Measurements from ENCODE around the gene TBRG1. TPM values are rescaled to one million over a fixed set of nuclear protein-coding genes. Genes with fewer than 3 reads are reported as not detected.

TBRG1 gene
- total RNA-seq, 4 donors from 2014 or later, result 20.8 to 42.3 (median 25.6) TPM

GRCh38 chr11:124644426-124645280 is 22.0 kb downstream of the TBRG1 start:
- Histone ChIP-seq H3K4me3 (no peak overlapping the region), H3K4me1 (no peaks in the 10 kb centered on the region), H3K9me3 (no peaks in the 10 kb centered on the region), H3K27ac (no peak overlapping the region), H3K36me3 (peaks cover 0 to 5% of the 10 kb centered on the region in 2 donors), H3K27me3 (no peaks in the 10 kb centered on the region)
- ATAC-seq (peak; percentile 56 to 82), DNase-seq (peak in 1 of 2 donors; percentile 31)
- in situ Hi-C loops (cut with MboI; ENCODE audit: low sequenced_read_pairs in 4 of 4), result no loop called here
- TF ChIP-seq POLR2A (IDR thresholded peaks at IDR 0.05), result no peak
- TF ChIP-seq CTCF (IDR thresholded peaks at IDR 0.05 in 4 of 5, conservative IDR thresholded peaks at IDR 0.05 in 1 of 5), result peak; percentile 46 to 81 (median 63)
- intact Hi-C loops (cut with DNase I; ENCODE audit: low total_unique reads), result no loop called here

DNA sequence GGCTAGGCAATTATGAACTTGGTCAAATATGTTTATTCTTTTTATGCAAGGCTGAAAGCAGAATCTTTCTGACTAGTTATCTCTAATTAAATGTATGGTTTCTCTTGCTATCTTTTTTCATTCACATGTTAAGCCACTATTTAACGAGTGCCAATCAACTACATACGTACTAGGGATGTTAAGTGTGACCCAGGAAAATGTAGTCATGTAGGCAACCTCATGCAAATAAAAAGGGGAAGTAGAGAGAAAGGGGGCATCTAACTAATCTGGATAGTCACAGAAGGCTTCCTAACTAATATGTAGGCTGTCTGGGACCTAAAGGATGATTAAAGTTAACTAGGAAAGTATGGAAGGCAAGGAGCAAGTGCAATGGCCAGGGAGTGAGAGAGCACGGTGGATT is 23.5 kb downstream of the TBRG1 start:
- Histone ChIP-seq H3K36me3 (peaks cover 0 to 4% of the 10 kb centered on the region in 2 donors), H3K27ac (no peak overlapping the region), H3K4me3 (no peak overlapping the region), H3K9me3 (no peaks in the 10 kb centered on the region), H3K27me3 (no peaks in the 10 kb centered on the region), H3K4me1 (no peaks in the 10 kb centered on the region)
- intact Hi-C loops (cut with DNase I; ENCODE audit: low total_unique reads), result no loop called here
- no peak for ATAC-seq
- no peak for DNase-seq
- in situ Hi-C loops (cut with MboI; ENCODE audit: low sequenced_read_pairs in 4 of 4), result no loop called here
- TF ChIP-seq CTCF (IDR thresholded peaks at IDR 0.05 in 4 of 5, conservative IDR thresholded peaks at IDR 0.05 in 1 of 5) (no peak), POLR2A (IDR thresholded peaks at IDR 0.05) (no peak)

DNA sequence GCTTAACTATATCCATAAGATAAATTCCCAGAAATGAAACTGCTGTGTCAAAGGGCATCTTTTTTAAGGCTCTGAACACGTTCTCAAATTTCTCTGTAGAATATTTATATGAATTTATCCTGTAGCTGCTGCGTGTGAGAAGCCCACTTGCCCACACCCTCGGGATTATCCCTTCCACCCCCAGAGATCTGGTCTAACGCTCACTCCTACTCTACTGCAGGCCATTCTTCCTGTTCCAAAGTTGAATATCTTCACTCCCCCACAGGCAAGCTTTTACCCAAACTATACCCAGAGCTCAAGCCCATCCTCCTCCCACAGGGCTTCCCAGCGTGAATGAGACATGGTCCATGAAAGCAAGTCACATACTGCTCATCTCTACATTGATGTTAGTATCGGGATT is 25.9 kb downstream of the TBRG1 start:
- no peaks in the 10 kb centered on the region for H3K27me3 ChIP-seq
- H3K4me3 ChIP-seq, result no peak overlapping the region
- intact Hi-C loops (cut with DNase I; ENCODE audit: low total_unique reads) (no loop called here), in situ Hi-C loops (cut with MboI; ENCODE audit: low sequenced_read_pairs in 4 of 4) (no loop called here)
- H3K9me3 ChIP-seq, result no peaks in the 10 kb centered on the region
- H3K27ac ChIP-seq, result no peak overlapping the region
- peaks cover 0 to 9% of the 10 kb centered on the region in 2 donors for H3K36me3 ChIP-seq
- DNase-seq (no peak), ATAC-seq (no peak)
- no peak for TF ChIP-seq POLR2A (IDR thresholded peaks at IDR 0.05)
- no peak for TF ChIP-seq CTCF (IDR thresholded peaks at IDR 0.05 in 4 of 5, conservative IDR thresholded peaks at IDR 0.05 in 1 of 5)
- no peaks in the 10 kb centered on the region for H3K4me1 ChIP-seq

- H3K27ac ChIP-seq, result no peak overlapping the region
- ATAC-seq, result no peak
- TF ChIP-seq POLR2A (IDR thresholded peaks at IDR 0.05) (no peak), CTCF (IDR thresholded peaks at IDR 0.05 in 4 of 5, conservative IDR thresholded peaks at IDR 0.05 in 1 of 5) (no peak)
- peaks cover 0 to 10% of the 10 kb centered on the region in 2 donors for H3K36me3 ChIP-seq
- H3K4me1 ChIP-seq, result no peaks in the 10 kb centered on the region
- intact Hi-C loops (cut with DNase I; ENCODE audit: low total_unique reads), result no loop called here
- in situ Hi-C loops (cut with MboI; ENCODE audit: low sequenced_read_pairs in 4 of 4), result no loop called here
- H3K27me3 ChIP-seq, result no peaks in the 10 kb centered on the region
- H3K4me3 ChIP-seq, result no peak overlapping the region
- DNase-seq, result no peak
- no peaks in the 10 kb centered on the region for H3K9me3 ChIP-seq
These were observed 34.3 kb downstream of the TBRG1 start for GRCh38 chr11:124656774-124657630.

All from gastrocnemius medialis (tissue), 4 donors.